ENCODE measurements around the gene PIM1. TPM values are rescaled to one million over a fixed set of nuclear protein-coding genes. Genes with fewer than 3 reads are reported as not detected.

The PIM1 gene
- total and polyA plus RNA-seq, 10 donors = 22.1 to 176 (median 59.3) TPM

GRCh38 chr6:37221585-37222124 is 51.7 kb downstream of the PIM1 start:
- no peak for TF ChIP-seq CTCF (IDR thresholded peaks at IDR 0.05 in 8 of 11, conservative IDR thresholded peaks at IDR 0.05 in 3 of 11)
- WGBS, 5 donors = 50 to 65% (median 58%) methylated on average over 6 of the region's 6 CpGs
- Histone ChIP-seq H3K4me1 (peaks cover 5 to 47% (median 20%) of the 10 kb centered on the region in 6 donors), H3K36me3 (no peaks in the 10 kb centered on the region), H3K4me3 (peak overlapping the region in 7 of 8 donors; percentile 67 to 98 (median 85)), H3K27ac (peak overlapping the region in 5 of 8 donors; percentile 51 to 72 (median 64)), H3K27me3 (replicated peaks in 1 of 7) (no peaks in the 10 kb centered on the region), H3K9me3 (no peaks in the 10 kb centered on the region)
- no peak for DNase-seq
- intact Hi-C loops (cut with DNase I; ENCODE audit: low total_unique reads) = no loop called here

- DNase-seq = peak; percentile 91
- H3K36me3 ChIP-seq = no peaks in the 10 kb centered on the region
- 0 to 1% (median 1%) methylated on average over 15 to 39 of the region's 39 CpGs for WGBS, 5 donors
- peaks cover 5 to 47% (median 20%) of the 10 kb centered on the region in 6 donors for H3K4me1 ChIP-seq
- no peaks in the 10 kb centered on the region for H3K9me3 ChIP-seq
- no peak for TF ChIP-seq CTCF (IDR thresholded peaks at IDR 0.05 in 8 of 11, conservative IDR thresholded peaks at IDR 0.05 in 3 of 11)
- no peak for TF ChIP-seq POLR2A (IDR thresholded peaks at IDR 0.05)
- TF ChIP-seq POLR2AphosphoS5 (IDR thresholded peaks at IDR 0.05) = peak; percentile 22 to 67 (median 65)
- no peaks in the 10 kb centered on the region for H3K27me3 ChIP-seq (replicated peaks in 1 of 7)
- H3K27ac ChIP-seq = peak overlapping the region in 7 of 8 donors; percentile 20 to 72 (median 55)
- intact Hi-C loops (cut with DNase I; ENCODE audit: low total_unique reads) = no loop called here
- peak overlapping the region; percentile 67 to 98 (median 86) for H3K4me3 ChIP-seq
Measured at GRCh38 chr6:37222125-37222967, 52.4 kb downstream of the PIM1 start.

GRCh38 chr6:37222992-37223391 is 53.0 kb downstream of the PIM1 start:
- intact Hi-C loops (cut with DNase I; ENCODE audit: low total_unique reads) = no loop called here
- no peak for DNase-seq

More at GRCh38 chr6:37222992-37223391, 53.0 kb downstream of the PIM1 start:
- Histone ChIP-seq H3K4me1 (peaks cover 5 to 47% (median 20%) of the 10 kb centered on the region in 6 donors), H3K9me3 (no peaks in the 10 kb centered on the region), H3K27me3 (replicated peaks in 1 of 7) (no peaks in the 10 kb centered on the region), H3K36me3 (no peaks in the 10 kb centered on the region), H3K4me3 (peak overlapping the region in 4 of 8 donors; percentile 67 to 98 (median 78)), H3K27ac (peak overlapping the region in 3 of 8 donors; percentile 64 to 72 (median 66))
- no peak for TF ChIP-seq POLR2A (IDR thresholded peaks at IDR 0.05)
- no peak for TF ChIP-seq CTCF (IDR thresholded peaks at IDR 0.05 in 8 of 11, conservative IDR thresholded peaks at IDR 0.05 in 3 of 11)
- no peak for TF ChIP-seq POLR2AphosphoS5 (IDR thresholded peaks at IDR 0.05)

Other genes starting within 250 kb of the PIM1 start
- 1 to 10 TPM in 5 of 7 donors, under 1 TPM in 1, not detected in 1; 0.94 to 2.1 (median 1.6) TPM for gene PI16, start 215.4 kb upstream of the PIM1 start, total RNA-seq
- gene PI16, start 215.4 kb upstream of the PIM1 start, polyA plus RNA-seq = 1 to 10 TPM; 1.6 to 7.3 (median 2.0) TPM
- 100 to 1,000 TPM; 135 to 191 (median 162) TPM for gene MTCH1, start 184.0 kb upstream of the PIM1 start, total RNA-seq
- gene MTCH1, start 184.0 kb upstream of the PIM1 start, polyA plus RNA-seq = 100 to 1,000 TPM in 2 of 3 donors, 10 to 100 TPM in 1; 87.3 to 144 (median 134) TPM
- 100 to 1,000 TPM; 200 to 426 (median 316) TPM for gene FGD2, start 164.5 kb upstream of the PIM1 start, total RNA-seq
- 100 to 1,000 TPM in 1 of 3 donors, 10 to 100 TPM in 2; 63.4 to 121 (median 84.2) TPM for gene FGD2, start 164.5 kb upstream of the PIM1 start, polyA plus RNA-seq
- gene TBC1D22B, start 87.6 kb downstream of the PIM1 start, total RNA-seq = 10 to 100 TPM in 4 of 7 donors, 1 to 10 TPM in 3; 8.7 to 12.7 (median 10.7) TPM
- 1 to 10 TPM; 4.2 to 6.1 (median 4.7) TPM for gene TBC1D22B, start 87.6 kb downstream of the PIM1 start, polyA plus RNA-seq
- 1 to 10 TPM in 1 of 7 donors, under 1 TPM in 4, not detected in 2; 0.32 to 2.3 (median 0.84) TPM for gene TMEM217, start 88.0 kb downstream of the PIM1 start, total RNA-seq
- under 1 TPM; 0.58 to 0.91 (median 0.74) TPM for gene TMEM217, start 88.0 kb downstream of the PIM1 start, polyA plus RNA-seq
- gene RNF8, start 183.8 kb downstream of the PIM1 start, total RNA-seq = 10 to 100 TPM; 11.3 to 15.6 (median 14.1) TPM
- 10 to 100 TPM in 1 of 3 donors, 1 to 10 TPM in 2; 8.0 to 12.4 (median 9.8) TPM for gene RNF8, start 183.8 kb downstream of the PIM1 start, polyA plus RNA-seq